Naive thymus-derived CD8-positive, alpha-beta T cell (primary cell): ENCODE measurements around the gene BET1L. TPM values are rescaled to one million over a fixed set of nuclear protein-coding genes. Genes with fewer than 3 reads are reported as not detected.
"Not testable (repeated sequence)": the region's sequence is repeated elsewhere in the genome, so short reads cannot be mapped to it uniquely, and the experiment has no call there.

Experiments
- ATAC-seq, 2 donors: fragments of 150-1000 bp; cut with Tn5 transposase in 1 of 2; sonication (Bioruptor Pico), chemical (Tn5 transposase) in 1 of 2; 1 replicate in 1 of 2; 2 replicates in 1 of 2; pipeline ENCODE4 v1.10.0; 2021; ENCODE audit warnings: mild to moderate bottlenecking in 2 of 2, moderate library complexity in 2 of 2
- POLR2A ChIA-PET: fragments of 350-600 bp; sonication (Branson Sonifier 250); formaldehyde crosslinking; loops from one replicate; lab custom pipeline; 2021; ENCODE audit warnings: antibody characterized with exemption; lab: Charles Lee
- DNase-seq, 10 donors: peaks; one replicate each; pipeline versions ENCODE4 v3.0.0 to v3.0.0-alpha.2; 2020 to 2022
- H3K27ac Mint-ChIP-seq, 10 donors: one replicate each; pipeline ENCODE4 v1.8.0; 2020 to 2022; ENCODE audit warnings: mild to moderate bottlenecking in 10 of 10, mixed read lengths in 10 of 10, moderate library complexity in 4 of 10, inconsistent platforms in 1 of 10
- H3K27me3 Mint-ChIP-seq, 5 donors: one replicate each; pipeline ENCODE4 v1.8.0; 2021 to 2022; ENCODE audit warnings: mixed read lengths in 5 of 5
- H3K36me3 Mint-ChIP-seq, 3 donors: one replicate each; pipeline ENCODE4 v1.8.0; 2020 to 2022; ENCODE audit warnings: mixed read lengths in 3 of 3, mild to moderate bottlenecking in 2 of 3, inconsistent platforms in 1 of 3
- H3K4me1 Mint-ChIP-seq, 4 donors: one replicate each; pipeline ENCODE4 v1.8.0; 2021 to 2022; ENCODE audit warnings: mixed read lengths in 4 of 4
- H3K4me3 Mint-ChIP-seq, 10 donors: one replicate each; pipeline ENCODE4 v1.8.0; 2020 to 2022; ENCODE audit warnings: mild to moderate bottlenecking in 10 of 10, mixed read lengths in 10 of 10, moderate library complexity in 6 of 10, inconsistent platforms in 1 of 10
- H3K9me3 Mint-ChIP-seq, 9 donors: one replicate each; pipeline ENCODE4 v1.8.0; 2020 to 2022; ENCODE audit warnings: mixed read lengths in 9 of 9, mild to moderate bottlenecking in 3 of 9, inconsistent platforms in 1 of 9, moderate library complexity in 1 of 9
- polyA plus RNA-seq, 3 donors: library from polyadenylated mRNA; unstranded; fragments of 300-500 nt; fragmentation: Illumina TruSeq; gene quantifications; one replicate each; pipeline ENCODE4 v1.2.3, GENCODE V29; 2021
- total RNA-seq, 8 experiments: library from RNA in 2 of 8; stranded (reverse) in 2 of 8; gene quantifications; one replicate each; pipeline ENCODE4 v1.2.3 and lab custom pipeline; 2021 to 2026

Gene BET1L
- total and polyA plus RNA-seq, 5 experiments from 2014 or later, result 24.0 to 122 (median 75.2) TPM

GRCh38 chr11:225734-226453, 18.7 kb upstream of the BET1L start:
- POLR2A ChIA-PET, result interaction anchor here (0.6 kb wide), 1 partner anchor 19 kb away, joined by 4 read pairs; no protein-coding TSS in a partner anchor
- peaks cover 4 to 17% (median 11%) of the 10 kb centered on the region in 4 donors for H3K4me1 Mint-ChIP-seq
- H3K36me3 Mint-ChIP-seq, result peaks cover 0 to 47% (median 2%) of the 10 kb centered on the region in 3 donors
- peak overlapping the region in 1 of 10 donors; percentile 22 for H3K27ac Mint-ChIP-seq
- H3K27me3 Mint-ChIP-seq, result no peaks in the 10 kb centered on the region
- no peaks in the 10 kb centered on the region for H3K9me3 Mint-ChIP-seq
- ATAC-seq, result no peak
- H3K4me3 Mint-ChIP-seq, result no peak overlapping the region
- no peak for DNase-seq

GRCh38 chr11:224424-224823, 17.2 kb upstream of the BET1L start:
- Mint-ChIP-seq H3K27ac (peak overlapping the region in 1 of 10 donors; percentile 76), H3K36me3 (peaks cover 0 to 43% (median 0%) of the 10 kb centered on the region in 3 donors), H3K27me3 (no peaks in the 10 kb centered on the region), H3K9me3 (no peaks in the 10 kb centered on the region), H3K4me3 (no peak overlapping the region), H3K4me1 (peaks cover 4 to 17% (median 11%) of the 10 kb centered on the region in 4 donors)
- DNase-seq (no peak), ATAC-seq (no peak)
- POLR2A ChIA-PET, result interaction anchor here (0.9 to 1.5 kb wide), 2 partner anchors 10 to 17 kb away, joined by 3 read pairs; partner anchors contain the start of genes BET1L and RIC8A

GRCh38 chr11:223884-224283, 16.7 kb upstream of the BET1L start:
- peaks cover 0 to 39% (median 0%) of the 10 kb centered on the region in 3 donors for H3K36me3 Mint-ChIP-seq

GRCh38 chr11:223026-223789, 16.0 kb upstream of the BET1L start:
- Mint-ChIP-seq H3K27ac (peak overlapping the region in 3 of 10 donors; percentile 30 to 74 (median 44)), H3K36me3 (peaks cover 0 to 33% (median 0%) of the 10 kb centered on the region in 3 donors), H3K9me3 (no peaks in the 10 kb centered on the region), H3K4me1 (peaks cover 4 to 16% (median 9%) of the 10 kb centered on the region in 4 donors), H3K4me3 (peak overlapping the region in 1 of 10 donors; percentile 34), H3K27me3 (no peaks in the 10 kb centered on the region)
- ATAC-seq (no peak), DNase-seq (no peak)
- POLR2A ChIA-PET, result no interaction called here

More at GRCh38 chr11:223884-224283, 16.7 kb upstream of the BET1L start:
- no peaks in the 10 kb centered on the region for H3K27me3 Mint-ChIP-seq
- no peak overlapping the region for H3K4me3 Mint-ChIP-seq
- DNase-seq (no peak), ATAC-seq (no peak)
- peaks cover 4 to 16% (median 12%) of the 10 kb centered on the region in 4 donors for H3K4me1 Mint-ChIP-seq
- POLR2A ChIA-PET, result interaction anchor here (1.5 kb wide), 1 partner anchor 17 kb away, joined by 3 read pairs; the partner anchor contains the start of genes BET1L and RIC8A
- H3K27ac Mint-ChIP-seq, result no peak overlapping the region
- H3K9me3 Mint-ChIP-seq, result no peaks in the 10 kb centered on the region

GRCh38 chr11:221998-222789, 15.0 kb upstream of the BET1L start:
- Mint-ChIP-seq H3K9me3 (no peaks in the 10 kb centered on the region), H3K27ac (peak overlapping the region in 3 of 10 donors; percentile 66 to 74 (median 68)), H3K4me1 (peaks cover 4 to 10% (median 6%) of the 10 kb centered on the region in 4 donors), H3K27me3 (no peaks in the 10 kb centered on the region), H3K36me3 (peaks cover 0 to 28% (median 0%) of the 10 kb centered on the region in 3 donors), H3K4me3 (no peak overlapping the region)
- ATAC-seq (no peak), DNase-seq (no peak)
- POLR2A ChIA-PET, result interaction anchor here (0.6 kb wide), 1 partner anchor 81 kb away, joined by 4 read pairs; no protein-coding TSS in a partner anchor

GRCh38 chr11:221539-221938, 14.3 kb upstream of the BET1L start:
- peaks cover 0 to 25% (median 0%) of the 10 kb centered on the region in 3 donors for H3K36me3 Mint-ChIP-seq
- no peaks in the 10 kb centered on the region for H3K9me3 Mint-ChIP-seq
- H3K27me3 Mint-ChIP-seq, result no peaks in the 10 kb centered on the region
- no peak overlapping the region for H3K27ac Mint-ChIP-seq
- peaks cover 4 to 10% (median 6%) of the 10 kb centered on the region in 4 donors for H3K4me1 Mint-ChIP-seq
- POLR2A ChIA-PET, result interaction anchor here (0.6 kb wide), 1 partner anchor 82 kb away, joined by 4 read pairs; no protein-coding TSS in a partner anchor
- ATAC-seq (no peak), DNase-seq (no peak)
- H3K4me3 Mint-ChIP-seq, result no peak overlapping the region

GRCh38 chr11:220641-221215, 13.5 kb upstream of the BET1L start:
- DNase-seq, H3K27me3 Mint-ChIP-seq, H3K4me3 Mint-ChIP-seq, H3K27ac Mint-ChIP-seq, ATAC-seq, H3K9me3 Mint-ChIP-seq, POLR2A ChIA-PET: not testable (repeated sequence)
- Mint-ChIP-seq H3K36me3 (peaks cover 0 to 27% (median 0%) of the 10 kb centered on the region in 3 donors), H3K4me1 (peaks cover 0 to 10% (median 4%) of the 10 kb centered on the region in 4 donors)

GRCh38 chr11:218815-219593, 11.8 kb upstream of the BET1L start:
- ATAC-seq (no peak), DNase-seq (no peak)
- H3K9me3 Mint-ChIP-seq, result no peaks in the 10 kb centered on the region
- H3K4me1 Mint-ChIP-seq, result peaks cover 0 to 10% (median 3%) of the 10 kb centered on the region in 4 donors
- H3K27me3 Mint-ChIP-seq, result no peaks in the 10 kb centered on the region
- POLR2A ChIA-PET, result no interaction called here
- peaks cover 0 to 39% (median 0%) of the 10 kb centered on the region in 3 donors for H3K36me3 Mint-ChIP-seq
- H3K27ac Mint-ChIP-seq, result peak overlapping the region in 3 of 10 donors; percentile 40 to 83 (median 45)
- no peak overlapping the region for H3K4me3 Mint-ChIP-seq

GRCh38 chr11:217704-218103, 10.5 kb upstream of the BET1L start:
- no peak overlapping the region for H3K4me3 Mint-ChIP-seq
- peaks cover 0 to 10% (median 5%) of the 10 kb centered on the region in 4 donors for H3K4me1 Mint-ChIP-seq
- POLR2A ChIA-PET, result no interaction called here
- peak overlapping the region in 5 of 10 donors; percentile 35 to 65 (median 57) for H3K27ac Mint-ChIP-seq
- ATAC-seq (no peak), DNase-seq (no peak)
- H3K36me3 Mint-ChIP-seq, result peaks cover 0 to 41% (median 0%) of the 10 kb centered on the region in 3 donors
- no peaks in the 10 kb centered on the region for H3K9me3 Mint-ChIP-seq
- no peaks in the 10 kb centered on the region for H3K27me3 Mint-ChIP-seq

GRCh38 chr11:216081-216974, 9.1 kb upstream of the BET1L start:
- POLR2A ChIA-PET, result interaction anchor here (0.5 to 1.9 kb wide), 3 partner anchors 9 to 533 kb away, joined by 3 to 8 read pairs (median 3); partner anchors contain the start of genes BET1L and RIC8A
- peaks cover 0 to 48% (median 0%) of the 10 kb centered on the region in 3 donors for H3K36me3 Mint-ChIP-seq

More at GRCh38 chr11:216081-216974, 9.1 kb upstream of the BET1L start:
- Mint-ChIP-seq H3K9me3 (no peaks in the 10 kb centered on the region), H3K4me1 (peaks cover 0 to 9% (median 3%) of the 10 kb centered on the region in 4 donors), H3K27me3 (no peaks in the 10 kb centered on the region), H3K27ac (peak overlapping the region in 7 of 10 donors; percentile 18 to 84 (median 47)), H3K4me3 (no peak overlapping the region)
- no peak for DNase-seq
- ATAC-seq, result no peak
